ENCODE data around the gene ORAI2.

Gene ORAI2

DNA sequence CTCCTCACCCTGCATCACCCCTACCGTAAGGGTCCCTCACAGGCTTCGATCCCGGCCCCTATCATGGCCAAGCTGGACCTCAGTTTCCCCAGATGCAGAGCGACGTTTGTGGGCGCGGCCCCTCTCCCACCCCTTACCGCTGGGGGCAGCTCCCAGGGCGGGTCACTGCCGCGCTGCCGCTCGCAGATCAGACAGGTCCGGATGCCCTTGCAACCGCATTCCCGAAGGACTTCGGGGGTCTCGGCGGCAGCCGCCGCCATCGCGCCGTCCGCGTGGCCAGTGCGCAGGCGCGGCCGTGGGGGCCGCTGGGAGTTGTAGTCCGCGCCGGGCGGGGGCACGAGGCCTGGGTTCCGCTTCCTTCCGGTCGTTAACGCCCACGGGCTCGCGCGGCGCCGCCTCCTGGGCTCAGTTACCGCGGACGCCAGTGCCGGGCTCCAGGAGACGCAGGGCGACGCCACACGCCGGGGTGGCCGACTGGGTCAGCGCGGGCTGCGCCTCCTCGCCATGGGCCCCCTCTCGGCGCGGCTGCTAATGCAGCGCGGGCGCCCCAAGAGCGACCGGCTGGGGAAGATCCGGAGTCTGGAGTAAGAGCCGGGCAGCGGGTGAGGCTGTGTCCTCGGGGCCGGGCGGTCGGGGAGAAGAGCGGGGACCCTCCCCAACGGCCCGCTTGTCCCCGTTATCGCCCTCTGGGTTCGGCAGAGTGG is 31.4 kb downstream of the ORAI2 start, which contains the start of the genes ALKBH4 and LRWD1:
Gene ALKBH4, minus strand, starts transcription at position 287 of the 704 bp plus-strand sequence. Its CDS starts 27 bp downstream, at position 260.
Gene LRWD1, plus strand, starts transcription at position 408 of the 704 bp plus-strand sequence. Its CDS starts 97 bp downstream, at position 505.
- H3K4me3 ChIP-seq (ENCODE audit: low read depth in 1 of 5, low read length in 5 of 5): peak within 1 kb of the TSS; percentile 91 to 100 (median 98)
- H3K4me1 ChIP-seq (ENCODE audit: control insufficient read depth in 5 of 5, insufficient read depth in 5 of 5, low read length in 5 of 5): peaks cover 4 to 28% (median 23%) of the 10 kb centered on the region in 5 donors
- no peaks in the 10 kb centered on the region for H3K27me3 ChIP-seq (ENCODE audit: control insufficient read depth in 5 of 5, insufficient read depth in 4 of 5, low read length in 5 of 5)
- peak within 1 kb of the TSS; percentile 74 for H3K27ac ChIP-seq (ENCODE audit: low read depth, low read length)
- no peaks in the 10 kb centered on the region for H3K9me3 ChIP-seq (ENCODE audit: control insufficient read depth in 5 of 5, low read length in 5 of 5)
- peak within 1 kb of the TSS; percentile 81 to 100 (median 98) for H3K9ac ChIP-seq (ENCODE audit: low read length in 5 of 5)
- H3K36me3 ChIP-seq (ENCODE audit: control insufficient read depth in 5 of 5, insufficient read depth in 5 of 5, low read length in 5 of 5): peaks cover 0 to 20% (median 0%) of the 10 kb centered on the region in 5 donors

- Histone ChIP-seq H3K36me3 (ENCODE audit: control insufficient read depth in 5 of 5, insufficient read depth in 5 of 5, low read length in 5 of 5) (peaks cover 0 to 19% (median 4%) of the 10 kb centered on the region in 5 donors), H3K27me3 (ENCODE audit: control insufficient read depth in 5 of 5, insufficient read depth in 4 of 5, low read length in 5 of 5) (no peaks in the 10 kb centered on the region), H3K4me1 (ENCODE audit: control insufficient read depth in 5 of 5, insufficient read depth in 5 of 5, low read length in 5 of 5) (peaks cover 4 to 31% (median 23%) of the 10 kb centered on the region in 5 donors), H3K4me3 (ENCODE audit: low read depth in 1 of 5, low read length in 5 of 5) (peak overlapping the region in 2 of 5 donors; percentile 100), H3K9me3 (ENCODE audit: control insufficient read depth in 5 of 5, low read length in 5 of 5) (no peaks in the 10 kb centered on the region), H3K9ac (ENCODE audit: low read length in 5 of 5) (peak overlapping the region in 1 of 5 donors; percentile 77), H3K27ac (ENCODE audit: low read depth, low read length) (no peak overlapping the region)
These were observed 32.7 kb downstream of the ORAI2 start for GRCh38 chr7:102466097-102466496.

GRCh38 chr7:102467581-102468477 is 34.5 kb downstream of the ORAI2 start:
- Histone ChIP-seq H3K9me3 (ENCODE audit: control insufficient read depth in 5 of 5, low read length in 5 of 5) (no peaks in the 10 kb centered on the region), H3K4me1 (ENCODE audit: control insufficient read depth in 5 of 5, insufficient read depth in 5 of 5, low read length in 5 of 5) (peaks cover 4 to 31% (median 23%) of the 10 kb centered on the region in 5 donors)

GRCh38 chr7:102468478-102469350 is 35.3 kb downstream of the ORAI2 start:
- Histone ChIP-seq H3K27ac (ENCODE audit: low read depth, low read length) (no peak overlapping the region), H3K9me3 (ENCODE audit: control insufficient read depth in 5 of 5, low read length in 5 of 5) (no peaks in the 10 kb centered on the region), H3K27me3 (ENCODE audit: control insufficient read depth in 5 of 5, insufficient read depth in 4 of 5, low read length in 5 of 5) (no peaks in the 10 kb centered on the region), H3K4me1 (ENCODE audit: control insufficient read depth in 5 of 5, insufficient read depth in 5 of 5, low read length in 5 of 5) (peaks cover 2 to 26% (median 20%) of the 10 kb centered on the region in 5 donors), H3K9ac (ENCODE audit: low read length in 5 of 5) (no peak overlapping the region), H3K4me3 (ENCODE audit: low read depth in 1 of 5, low read length in 5 of 5) (no peak overlapping the region), H3K36me3 (ENCODE audit: control insufficient read depth in 5 of 5, insufficient read depth in 5 of 5, low read length in 5 of 5) (peaks cover 0 to 38% (median 22%) of the 10 kb centered on the region in 5 donors)

More at GRCh38 chr7:102467581-102468477, 34.5 kb downstream of the ORAI2 start:
- Histone ChIP-seq H3K4me3 (ENCODE audit: low read depth in 1 of 5, low read length in 5 of 5) (no peak overlapping the region), H3K27ac (ENCODE audit: low read depth, low read length) (no peak overlapping the region), H3K27me3 (ENCODE audit: control insufficient read depth in 5 of 5, insufficient read depth in 4 of 5, low read length in 5 of 5) (no peaks in the 10 kb centered on the region), H3K9ac (ENCODE audit: low read length in 5 of 5) (no peak overlapping the region), H3K36me3 (ENCODE audit: control insufficient read depth in 5 of 5, insufficient read depth in 5 of 5, low read length in 5 of 5) (peaks cover 0 to 29% (median 13%) of the 10 kb centered on the region in 5 donors)

- H3K9me3 ChIP-seq (ENCODE audit: control insufficient read depth in 5 of 5, low read length in 5 of 5): no peaks in the 10 kb centered on the region
- peaks cover 1 to 19% (median 13%) of the 10 kb centered on the region in 5 donors for H3K4me1 ChIP-seq (ENCODE audit: control insufficient read depth in 5 of 5, insufficient read depth in 5 of 5, low read length in 5 of 5)
- H3K4me3 ChIP-seq (ENCODE audit: low read depth in 1 of 5, low read length in 5 of 5): no peak overlapping the region
- H3K27me3 ChIP-seq (ENCODE audit: control insufficient read depth in 5 of 5, insufficient read depth in 4 of 5, low read length in 5 of 5): no peaks in the 10 kb centered on the region
- no peak overlapping the region for H3K27ac ChIP-seq (ENCODE audit: low read depth, low read length)
- peaks cover 0 to 42% (median 24%) of the 10 kb centered on the region in 5 donors for H3K36me3 ChIP-seq (ENCODE audit: control insufficient read depth in 5 of 5, insufficient read depth in 5 of 5, low read length in 5 of 5)
- H3K9ac ChIP-seq (ENCODE audit: low read length in 5 of 5): no peak overlapping the region
These were observed 36.1 kb downstream of the ORAI2 start for GRCh38 chr7:102469351-102469971.

DNA sequence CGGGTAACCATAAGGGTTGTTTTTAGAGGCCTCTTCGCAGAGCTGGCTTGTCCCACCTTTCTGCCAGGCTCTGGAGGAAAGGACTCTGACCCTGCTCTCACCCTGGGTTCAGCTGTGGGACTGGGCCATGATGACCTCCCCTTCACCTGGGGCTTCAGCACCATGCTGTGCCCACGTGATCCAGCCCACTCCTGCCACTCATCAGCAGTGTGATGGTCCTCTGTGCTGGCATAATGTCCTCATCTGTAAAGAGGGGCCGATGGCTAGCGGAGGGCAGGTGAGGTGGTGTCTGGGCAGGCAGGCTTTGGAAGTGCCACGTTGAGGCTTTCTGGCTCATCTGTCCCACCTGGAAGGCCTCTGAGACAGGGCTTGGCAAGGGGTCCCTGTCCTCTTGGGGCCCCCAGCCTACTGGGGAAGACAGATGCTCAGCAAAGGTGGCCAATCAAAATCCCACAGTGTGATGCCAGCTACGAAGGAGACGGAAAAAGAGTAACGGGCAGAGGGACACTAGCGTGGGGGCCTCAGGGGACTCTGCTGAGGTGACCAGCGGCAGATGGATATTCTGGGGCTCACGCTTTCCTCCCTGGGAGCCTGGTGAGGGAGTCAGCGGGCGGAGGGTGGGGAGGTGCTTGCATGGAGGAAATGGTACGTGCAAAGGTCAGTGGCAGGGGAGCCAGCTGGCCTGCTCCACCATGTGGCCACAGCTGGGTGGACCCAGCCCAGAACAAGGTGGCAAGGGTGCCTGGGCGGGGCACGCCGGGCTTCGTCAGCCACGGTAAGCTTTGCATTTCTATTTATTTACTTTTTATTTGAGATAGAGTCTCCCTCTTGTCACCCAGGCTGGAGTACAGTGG is 36.8 kb downstream of the ORAI2 start:
- no peak overlapping the region for H3K9ac ChIP-seq (ENCODE audit: low read length in 5 of 5)
- no peaks in the 10 kb centered on the region for H3K27me3 ChIP-seq (ENCODE audit: control insufficient read depth in 5 of 5, insufficient read depth in 4 of 5, low read length in 5 of 5)
- no peak overlapping the region for H3K4me3 ChIP-seq (ENCODE audit: low read depth in 1 of 5, low read length in 5 of 5)
- no peaks in the 10 kb centered on the region for H3K9me3 ChIP-seq (ENCODE audit: control insufficient read depth in 5 of 5, low read length in 5 of 5)
- H3K27ac ChIP-seq (ENCODE audit: low read depth, low read length): no peak overlapping the region
- H3K4me1 ChIP-seq (ENCODE audit: control insufficient read depth in 5 of 5, insufficient read depth in 5 of 5, low read length in 5 of 5): peaks cover 1 to 15% (median 10%) of the 10 kb centered on the region in 5 donors
- H3K36me3 ChIP-seq (ENCODE audit: control insufficient read depth in 5 of 5, insufficient read depth in 5 of 5, low read length in 5 of 5): peaks cover 0 to 42% (median 24%) of the 10 kb centered on the region in 5 donors

DNA sequence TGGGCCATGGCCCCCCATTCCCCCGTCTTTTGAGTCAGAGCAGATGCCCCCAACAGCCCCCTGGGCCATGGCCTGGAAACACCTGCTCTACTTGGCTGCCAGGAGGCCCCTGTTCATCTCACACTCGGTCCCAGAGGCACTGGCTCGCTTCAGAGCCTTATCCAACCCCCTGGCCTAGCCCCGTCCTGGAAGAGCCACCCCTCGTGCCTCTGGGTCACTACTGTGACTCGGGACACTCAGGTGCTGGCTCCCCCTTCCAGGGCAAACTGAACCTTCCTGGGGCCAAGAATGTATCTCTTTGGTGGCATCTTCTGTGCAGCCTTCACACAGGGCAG is 38.4 kb downstream of the ORAI2 start:
- Histone ChIP-seq H3K9me3 (ENCODE audit: control insufficient read depth in 5 of 5, low read length in 5 of 5) (no peaks in the 10 kb centered on the region), H3K27ac (ENCODE audit: low read depth, low read length) (no peak overlapping the region), H3K27me3 (ENCODE audit: control insufficient read depth in 5 of 5, insufficient read depth in 4 of 5, low read length in 5 of 5) (no peaks in the 10 kb centered on the region), H3K9ac (ENCODE audit: low read length in 5 of 5) (no peak overlapping the region), H3K36me3 (ENCODE audit: control insufficient read depth in 5 of 5, insufficient read depth in 5 of 5, low read length in 5 of 5) (peaks cover 0 to 42% (median 24%) of the 10 kb centered on the region in 5 donors), H3K4me3 (ENCODE audit: low read depth in 1 of 5, low read length in 5 of 5) (no peak overlapping the region), H3K4me1 (ENCODE audit: control insufficient read depth in 5 of 5, insufficient read depth in 5 of 5, low read length in 5 of 5) (peaks cover 0 to 6% (median 0%) of the 10 kb centered on the region in 5 donors)

- no peak overlapping the region for H3K4me3 ChIP-seq (ENCODE audit: low read depth in 1 of 5, low read length in 5 of 5)
These were observed 39.0 kb downstream of the ORAI2 start for GRCh38 chr7:102472126-102473041.

More at GRCh38 chr7:102472126-102473041, 39.0 kb downstream of the ORAI2 start:
- Histone ChIP-seq H3K36me3 (ENCODE audit: control insufficient read depth in 5 of 5, insufficient read depth in 5 of 5, low read length in 5 of 5) (peaks cover 0 to 42% (median 24%) of the 10 kb centered on the region in 5 donors), H3K9ac (ENCODE audit: low read length in 5 of 5) (no peak overlapping the region), H3K9me3 (ENCODE audit: control insufficient read depth in 5 of 5, low read length in 5 of 5) (no peaks in the 10 kb centered on the region), H3K27ac (ENCODE audit: low read depth, low read length) (no peak overlapping the region), H3K4me1 (ENCODE audit: control insufficient read depth in 5 of 5, insufficient read depth in 5 of 5, low read length in 5 of 5) (peaks cover 0 to 3% (median 0%) of the 10 kb centered on the region in 5 donors), H3K27me3 (ENCODE audit: control insufficient read depth in 5 of 5, insufficient read depth in 4 of 5, low read length in 5 of 5) (no peaks in the 10 kb centered on the region)
